ENCODE data around the gene SBF1.

GRCh38 chr22:50437511-50438304 lies 37.1 kb downstream of the SBF1 start:
- TF ChIP-seq POLR2AphosphoS5 (IDR thresholded peaks at IDR 0.05) (no peak), CTCF (IDR thresholded peaks at IDR 0.05) (no peak), POLR2A (IDR thresholded peaks at IDR 0.05) (no peak), EP300 (IDR thresholded peaks at IDR 0.05) (no peak)
